ENCODE measurements around the gene DIAPH3. TPM values are rescaled to one million over a fixed set of nuclear protein-coding genes. Genes with fewer than 3 reads are reported as not detected.

DIAPH3 gene
- total and polyA plus RNA-seq, 2 of the 4 experiments (the other 2 are of a cell fraction), result 8.9 to 9.3 TPM

- Histone ChIP-seq H4K5ac (ENCODE audit: low read depth, low read length) (peak overlapping the region; percentile 30), H2AK5ac (ENCODE audit: low read depth, low read length) (peak overlapping the region; percentile 48; the same call in 1 of the 2 replicates)
- no peak for DNase-seq
Measured at GRCh38 chr13:60134376-60134775, 29.4 kb downstream of the DIAPH3 start.

More at GRCh38 chr13:60134376-60134775, 29.4 kb downstream of the DIAPH3 start:
- peak overlapping the region; percentile 61 to 78; a peak in 2 of 4 replicates for H4K8ac ChIP-seq (ENCODE audit: low read depth in 2 of 2, low read length in 2 of 2)
- H3K4ac ChIP-seq (ENCODE audit: low read depth, low read length), result peak overlapping the region; percentile 72
- intact Hi-C loops (cut with micrococcal nuclease) (no loop called here), in situ Hi-C loops (cut with MboI; ENCODE audit: low sequenced_read_pairs) (no loop called here), dilution Hi-C loops (cut with HindIII; ENCODE audit: low sequenced_read_pairs, unreplicated experiment) (no loop called here)
- H3K9ac ChIP-seq (ENCODE audit: low read depth, low read length), result peak overlapping the region; percentile 16
- peak overlapping the region; percentile 75; the same call in 1 of the 2 replicates for H3K23ac ChIP-seq (ENCODE audit: low read depth, low read length)
- H3K27ac ChIP-seq (ENCODE audit: insufficient read depth, low read length), result peak overlapping the region; percentile 75; the same call in 1 of the 2 replicates
- peak overlapping the region; percentile 36 for H2BK20ac ChIP-seq (ENCODE audit: low read depth, low read length)
- no peaks in the 10 kb centered on the region for H3K27me3 ChIP-seq (ENCODE audit: control insufficient read depth, insufficient read depth, low read length)
- H3K56ac ChIP-seq (ENCODE audit: extremely low read depth, insufficient read depth, low read length), result no peak overlapping the region; the same call in 1 of the 2 replicates
- H4K20me1 ChIP-seq (ENCODE audit: insufficient read depth, low read length), result no peaks in the 10 kb centered on the region; the same call in 1 of the 2 replicates
- no peak overlapping the region for H2AFZ ChIP-seq (replicated peaks; ENCODE audit: low read length, poor library complexity)
- TF ChIP-seq MAZ (IDR thresholded peaks at IDR 0.05; ENCODE audit: borderline replicate concordance, low read depth, low read length) (no peak), CTCF (conservative IDR thresholded peaks at IDR 0.05; ENCODE audit: low read depth, low read length) (peak; percentile 32), BHLHE40 (IDR thresholded peaks at IDR 0.05; ENCODE audit: low read depth, low read length) (no peak)
- 80% methylated on average over 1 of the region's 4 CpGs; no CpG with 5 or more reads in 1 of the 2 experiments for WGBS, 2 experiments (ENCODE audit: extremely low coverage in 2 of 2, insufficient read length in 1 of 2)
- H2BK15ac ChIP-seq (ENCODE audit: low read depth, low read length), result peak overlapping the region; percentile 73; the same call in 2 of the 3 replicates
- no peaks in the 10 kb centered on the region for H3K9me3 ChIP-seq (ENCODE audit: control insufficient read depth, insufficient read depth, low read length)
- peak overlapping the region; percentile 77 for H2BK5ac ChIP-seq (ENCODE audit: low read depth, low read length, poor library complexity, severe bottlenecking)
- peak; percentile 43 for ATAC-seq (ENCODE audit: low read depth)
- BruUV-seq (replicated peaks), result no TSS peak
- H3K4me3 ChIP-seq (ENCODE audit: insufficient read depth, low read depth, low read length), result no peak overlapping the region
- peaks cover 5% of the 10 kb centered on the region for H3K4me1 ChIP-seq (ENCODE audit: control insufficient read depth, insufficient read depth, low read length)
- H3K18ac ChIP-seq (ENCODE audit: low read depth, low read length), result peak overlapping the region; percentile 51
- no peaks in the 10 kb centered on the region for H3K36me3 ChIP-seq (ENCODE audit: control insufficient read depth, insufficient read depth, low read length)
- peak overlapping the region; percentile 77 for H2BK120ac ChIP-seq (ENCODE audit: low read depth, low read length)
- H3K14ac ChIP-seq (replicated peaks; ENCODE audit: low read depth, low read length), result no peak overlapping the region; the same call in 1 of the 2 replicates
- peaks cover 31 to 55% of the 10 kb centered on the region in 2 experiments for H3K79me1 ChIP-seq (ENCODE audit: low read depth in 1 of 2, low read length in 2 of 2)
- peak overlapping the region; percentile 42; the same call in 1 of the 2 replicates for H4K91ac ChIP-seq (ENCODE audit: insufficient read depth, low read depth, low read length)
- peaks cover 9% of the 10 kb centered on the region; the same call in 1 of the 2 replicates for H3K9me1 ChIP-seq (ENCODE audit: insufficient read depth, low read length)
- POLR2A ChIA-PET (ENCODE audit: unreplicated experiment), result interaction anchor here (0.6 kb wide), 1 partner anchor 22 kb away, joined by 5 read pairs; no protein-coding TSS in a partner anchor
- H2AK9ac ChIP-seq (replicated peaks; ENCODE audit: low read depth, low read length, poor library complexity), result no peak overlapping the region
- CTCF ChIA-PET, result interaction anchor here (0.6 to 1.2 kb wide), 7 partner anchors 10 to 934 kb away, joined by 3 to 11 read pairs (median 4); no protein-coding TSS in a partner anchor
- peak overlapping the region; percentile 20 for H3K4me2 ChIP-seq (ENCODE audit: low read depth, low read length)
